Cardiac atrium fibroblast (primary cell): Measurements from ENCODE around the gene ZNF827. TPM values are rescaled to one million over a fixed set of nuclear protein-coding genes. Genes with fewer than 3 reads are reported as not detected.

Experiments
- total RNA-seq: library from RNA; depleted of rRNA; stranded (reverse); fragments of >200 nt; gene quantifications from 2 replicates; pipeline ENCODE4 v1.2.3, GENCODE V29; 2015

Gene ZNF827
- total RNA-seq: 1.4 and 7.5 TPM in 2 replicates

DNA sequence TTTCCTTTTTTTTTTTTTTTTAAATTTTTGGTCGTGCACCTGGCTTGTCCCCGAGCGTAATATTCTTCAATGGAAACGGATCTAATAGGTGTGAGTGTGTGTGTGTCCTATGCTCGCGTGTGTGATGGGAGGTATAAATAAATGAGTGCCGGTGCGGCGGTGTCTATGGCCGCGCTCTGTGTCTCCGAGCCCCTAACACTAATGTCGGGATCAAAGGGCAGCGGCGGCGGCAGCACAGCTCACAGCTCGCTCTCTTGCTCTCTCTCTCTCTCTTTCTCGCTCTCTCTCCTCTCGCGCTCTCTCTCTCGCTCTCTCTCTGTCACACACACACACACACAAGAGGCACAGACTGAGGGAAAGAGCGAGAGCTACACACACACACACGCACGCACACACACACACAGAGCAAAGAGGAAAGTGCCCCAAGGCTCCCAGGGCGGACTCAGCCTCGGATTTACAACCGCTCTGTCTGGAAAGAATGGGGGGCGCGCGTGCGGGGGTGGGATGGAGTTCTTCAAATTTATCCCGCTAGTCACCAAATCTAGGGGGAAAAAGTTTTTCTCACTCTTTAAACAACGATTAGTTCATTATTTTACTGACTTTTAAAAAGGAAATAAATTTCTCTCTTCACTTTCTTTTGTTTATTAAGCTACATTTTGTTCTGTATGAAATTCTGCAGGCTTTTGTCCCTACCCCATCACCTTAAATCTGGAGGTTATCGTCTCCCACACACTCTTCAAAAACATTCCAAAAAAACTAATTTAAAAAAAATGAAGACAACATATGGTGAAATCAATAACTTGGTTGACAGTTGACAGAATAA is at the start of gene ZNF827:
ZNF827 (minus strand) TSS at position 206 of the 823 bp plus-strand sequence. CDS start 416 bp downstream, outside the sequence.

Other genes with a start within 250 kb of the ZNF827 start
- gene LSM6, start 236.9 kb upstream of the ZNF827 start, total RNA-seq: 18.2 and 19.4 TPM in 2 replicates